ENCODE results near the gene TMEM217. TPM values are rescaled to one million over a fixed set of nuclear protein-coding genes. Genes with fewer than 3 reads are reported as not detected.

TMEM217 gene
- polyA plus RNA-seq, 3 donors = 0.09 to 0.29 TPM; not detected in 1

DNA sequence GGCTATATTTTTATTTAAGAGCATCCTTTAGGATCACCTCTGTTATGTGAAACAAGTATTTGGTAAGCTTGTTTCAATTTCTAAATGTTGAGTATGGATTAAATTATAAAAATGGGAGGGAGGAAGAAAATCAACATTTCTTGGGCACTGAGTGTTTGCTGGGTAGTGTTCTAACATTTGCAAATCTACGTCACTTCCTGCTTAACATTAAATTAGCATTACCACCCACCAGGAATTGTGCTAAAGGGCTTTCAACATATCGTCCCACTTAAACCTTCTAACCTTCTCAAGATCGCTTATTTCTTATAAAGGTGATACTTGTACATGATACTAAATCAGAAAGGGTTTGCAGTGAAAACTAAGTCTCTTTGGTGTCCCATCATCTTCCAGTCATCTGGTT is 7.9 kb upstream of the TMEM217 start:
- Histone ChIP-seq H3K4me2 (replicated peaks; ENCODE audit: extremely low read depth, low read length, poor library complexity, severe bottlenecking) (no peak overlapping the region), H2AFZ (ENCODE audit: insufficient read depth, low read depth, low read length, poor library complexity, severe bottlenecking) (no peak overlapping the region), H3K79me2 (ENCODE audit: insufficient read depth, low read length) (peaks cover 71% of the 10 kb centered on the region), H3K27me3 (ENCODE audit: control insufficient read depth in 2 of 2, insufficient read depth in 2 of 2, low read length in 2 of 2) (no peaks in the 10 kb centered on the region), H3K36me3 (replicated peaks in 1 of 2; ENCODE audit: control insufficient read depth in 1 of 2, insufficient read depth in 2 of 2, low read length in 2 of 2) (peaks cover 3 to 19% of the 10 kb centered on the region in 2 donors), H4K20me1 (ENCODE audit: insufficient read depth, low read length) (peaks cover 7% of the 10 kb centered on the region), H3K4me3 (replicated peaks in 1 of 3; ENCODE audit: low read depth in 2 of 3, low read length in 3 of 3) (no peak overlapping the region), H3K9me3 (replicated peaks in 1 of 2; ENCODE audit: control insufficient read depth in 1 of 2, insufficient read depth in 1 of 2, low read length in 2 of 2) (no peaks in the 10 kb centered on the region), H3K9ac (ENCODE audit: insufficient read depth, low read length, poor library complexity, severe bottlenecking) (no peak overlapping the region), H3K27ac (ENCODE audit: low read depth in 1 of 2, low read length in 2 of 2) (no peak overlapping the region), H3K4me1 (ENCODE audit: control insufficient read depth in 1 of 2, insufficient read depth in 2 of 2, low read length in 2 of 2) (peaks cover 4 to 5% of the 10 kb centered on the region in 2 donors)
- no peaks in the 10 kb centered on the region for H3K27me3 Mint-ChIP-seq (ENCODE audit: low read depth in 3 of 3)
- DNase-seq = no peak
- H3K4me3 Mint-ChIP-seq = no peak overlapping the region
- intact Hi-C loops (cut with micrococcal nuclease) = no loop called here
- peaks cover 0 to 5% (median 0%) of the 10 kb centered on the region in 7 donors for H3K9me3 Mint-ChIP-seq
- peaks cover 25% of the 10 kb centered on the region for H3K4me1 Mint-ChIP-seq
- H3K27ac Mint-ChIP-seq = no peak overlapping the region
- TF ChIP-seq, protein P1, sequence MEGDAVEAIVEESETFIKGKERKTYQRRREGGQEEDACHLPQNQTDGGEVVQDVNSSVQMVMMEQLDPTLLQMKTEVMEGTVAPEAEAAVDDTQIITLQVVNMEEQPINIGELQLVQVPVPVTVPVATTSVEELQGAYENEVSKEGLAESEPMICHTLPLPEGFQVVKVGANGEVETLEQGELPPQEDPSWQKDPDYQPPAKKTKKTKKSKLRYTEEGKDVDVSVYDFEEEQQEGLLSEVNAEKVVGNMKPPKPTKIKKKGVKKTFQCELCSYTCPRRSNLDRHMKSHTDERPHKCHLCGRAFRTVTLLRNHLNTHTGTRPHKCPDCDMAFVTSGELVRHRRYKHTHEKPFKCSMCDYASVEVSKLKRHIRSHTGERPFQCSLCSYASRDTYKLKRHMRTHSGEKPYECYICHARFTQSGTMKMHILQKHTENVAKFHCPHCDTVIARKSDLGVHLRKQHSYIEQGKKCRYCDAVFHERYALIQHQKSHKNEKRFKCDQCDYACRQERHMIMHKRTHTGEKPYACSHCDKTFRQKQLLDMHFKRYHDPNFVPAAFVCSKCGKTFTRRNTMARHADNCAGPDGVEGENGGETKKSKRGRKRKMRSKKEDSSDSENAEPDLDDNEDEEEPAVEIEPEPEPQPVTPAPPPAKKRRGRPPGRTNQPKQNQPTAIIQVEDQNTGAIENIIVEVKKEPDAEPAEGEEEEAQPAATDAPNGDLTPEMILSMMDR (IDR thresholded peaks at IDR 0.05) = no peak
- no CpG with 5 or more reads among the region's 3 CpGs for WGBS (ENCODE audit: insufficient coverage)
- peaks cover 19 to 29% of the 10 kb centered on the region in 2 donors for H3K36me3 Mint-ChIP-seq

DNA sequence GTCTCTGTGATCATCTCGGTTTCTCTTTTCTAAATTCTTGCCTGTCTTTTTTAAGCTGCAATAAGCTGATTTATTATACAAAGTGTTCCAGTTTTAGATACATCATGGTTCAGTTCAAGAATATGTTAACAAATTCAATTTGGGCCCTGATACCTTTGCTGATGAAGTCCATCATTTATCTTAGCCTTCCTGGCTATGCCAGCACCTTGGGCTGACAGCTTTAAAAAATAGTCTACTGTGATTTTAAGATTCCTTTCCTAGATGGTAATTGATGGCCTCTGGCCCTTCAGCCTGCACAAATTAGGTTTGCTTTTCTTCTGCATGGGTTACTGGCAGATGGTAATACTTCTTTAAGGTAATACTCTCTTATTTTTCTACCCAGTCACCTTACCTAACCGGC is 7.1 kb upstream of the TMEM217 start:
- Mint-ChIP-seq H3K4me1 (peaks cover 30% of the 10 kb centered on the region), H3K27me3 (ENCODE audit: low read depth in 3 of 3) (no peaks in the 10 kb centered on the region), H3K4me3 (no peak overlapping the region), H3K27ac (no peak overlapping the region), H3K36me3 (peaks cover 14 to 26% of the 10 kb centered on the region in 2 donors), H3K9me3 (peaks cover 0 to 4% (median 0%) of the 10 kb centered on the region in 7 donors)
- TF ChIP-seq, protein P1 (IDR thresholded peaks at IDR 0.05) = no peak
- Histone ChIP-seq H3K4me1 (ENCODE audit: control insufficient read depth in 1 of 2, insufficient read depth in 2 of 2, low read length in 2 of 2) (peaks cover 4 to 5% of the 10 kb centered on the region in 2 donors), H2AFZ (ENCODE audit: insufficient read depth, low read depth, low read length, poor library complexity, severe bottlenecking) (no peak overlapping the region), H3K4me2 (replicated peaks; ENCODE audit: extremely low read depth, low read length, poor library complexity, severe bottlenecking) (no peak overlapping the region), H3K27ac (ENCODE audit: low read depth in 1 of 2, low read length in 2 of 2) (no peak overlapping the region), H3K4me3 (replicated peaks in 1 of 3; ENCODE audit: low read depth in 2 of 3, low read length in 3 of 3) (no peak overlapping the region), H3K9me3 (replicated peaks in 1 of 2; ENCODE audit: control insufficient read depth in 1 of 2, insufficient read depth in 1 of 2, low read length in 2 of 2) (no peaks in the 10 kb centered on the region), H4K20me1 (ENCODE audit: insufficient read depth, low read length) (peaks cover 7% of the 10 kb centered on the region), H3K9ac (ENCODE audit: insufficient read depth, low read length, poor library complexity, severe bottlenecking) (no peak overlapping the region), H3K36me3 (replicated peaks in 1 of 2; ENCODE audit: control insufficient read depth in 1 of 2, insufficient read depth in 2 of 2, low read length in 2 of 2) (peaks cover 0 to 13% of the 10 kb centered on the region in 2 donors), H3K79me2 (ENCODE audit: insufficient read depth, low read length) (peaks cover 80% of the 10 kb centered on the region), H3K27me3 (ENCODE audit: control insufficient read depth in 2 of 2, insufficient read depth in 2 of 2, low read length in 2 of 2) (no peaks in the 10 kb centered on the region)
- intact Hi-C loops (cut with micrococcal nuclease) = no loop called here
- no CpG with 5 or more reads among the region's 2 CpGs for WGBS (ENCODE audit: insufficient coverage)
- DNase-seq = no peak

Measured in CD14-positive monocyte (primary cell).